HG02678 (cell line): Measurements from ENCODE around the gene SAFB.
"Not testable (repeated sequence)": the region's sequence is repeated elsewhere in the genome, so short reads cannot be mapped to it uniquely, and the experiment has no call there.

Experiments used
- ATAC-seq: cut with Tn5 transposase; IDR thresholded peaks from one replicate; pipeline ENCODE4 v1.9.1; 2021; ENCODE audit warnings: mild to moderate bottlenecking, moderate library complexity; ENCODE audit not compliant: unreplicated experiment

The SAFB gene

DNA sequence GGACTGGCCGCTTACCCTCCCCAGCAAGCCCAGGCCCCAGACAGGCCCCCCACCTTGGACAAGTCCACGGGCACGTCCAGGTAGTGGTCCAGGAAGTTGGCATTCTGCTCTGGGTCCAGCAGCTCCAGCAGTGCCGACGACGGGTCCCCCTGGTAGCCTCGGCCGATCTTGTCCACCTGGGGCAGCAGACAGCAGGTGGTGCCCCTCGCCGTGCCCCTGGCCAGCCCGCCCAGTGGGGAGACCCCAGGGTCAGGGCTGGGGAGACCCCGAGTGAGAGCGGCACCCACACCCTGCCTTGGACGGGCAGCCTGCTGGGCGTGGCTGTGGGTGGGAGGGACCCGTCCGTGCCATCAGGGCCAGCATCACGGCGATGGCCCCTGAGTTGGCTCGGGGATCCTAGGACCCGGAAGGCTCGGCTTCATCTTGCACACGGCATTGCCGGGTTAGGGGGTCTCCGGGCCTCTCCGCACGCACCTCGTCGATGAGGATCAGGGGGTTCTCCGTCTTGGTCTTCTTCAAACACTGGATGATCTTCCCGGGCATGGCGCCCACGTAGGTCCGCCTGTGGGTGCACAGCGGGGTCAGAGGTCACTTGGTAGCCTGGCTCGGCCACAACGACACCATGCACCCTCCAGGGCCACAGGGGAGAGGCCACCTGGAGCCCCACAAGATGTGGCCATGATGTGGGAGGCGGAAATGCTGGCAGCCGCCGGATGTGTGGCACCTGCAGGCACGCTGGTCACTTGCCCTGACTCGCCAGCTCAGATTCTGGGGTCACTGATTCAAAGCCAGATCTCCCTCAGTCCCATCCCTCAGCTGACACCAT is 73.5 kb downstream of the SAFB start:
- ATAC-seq, result no peak

DNA sequence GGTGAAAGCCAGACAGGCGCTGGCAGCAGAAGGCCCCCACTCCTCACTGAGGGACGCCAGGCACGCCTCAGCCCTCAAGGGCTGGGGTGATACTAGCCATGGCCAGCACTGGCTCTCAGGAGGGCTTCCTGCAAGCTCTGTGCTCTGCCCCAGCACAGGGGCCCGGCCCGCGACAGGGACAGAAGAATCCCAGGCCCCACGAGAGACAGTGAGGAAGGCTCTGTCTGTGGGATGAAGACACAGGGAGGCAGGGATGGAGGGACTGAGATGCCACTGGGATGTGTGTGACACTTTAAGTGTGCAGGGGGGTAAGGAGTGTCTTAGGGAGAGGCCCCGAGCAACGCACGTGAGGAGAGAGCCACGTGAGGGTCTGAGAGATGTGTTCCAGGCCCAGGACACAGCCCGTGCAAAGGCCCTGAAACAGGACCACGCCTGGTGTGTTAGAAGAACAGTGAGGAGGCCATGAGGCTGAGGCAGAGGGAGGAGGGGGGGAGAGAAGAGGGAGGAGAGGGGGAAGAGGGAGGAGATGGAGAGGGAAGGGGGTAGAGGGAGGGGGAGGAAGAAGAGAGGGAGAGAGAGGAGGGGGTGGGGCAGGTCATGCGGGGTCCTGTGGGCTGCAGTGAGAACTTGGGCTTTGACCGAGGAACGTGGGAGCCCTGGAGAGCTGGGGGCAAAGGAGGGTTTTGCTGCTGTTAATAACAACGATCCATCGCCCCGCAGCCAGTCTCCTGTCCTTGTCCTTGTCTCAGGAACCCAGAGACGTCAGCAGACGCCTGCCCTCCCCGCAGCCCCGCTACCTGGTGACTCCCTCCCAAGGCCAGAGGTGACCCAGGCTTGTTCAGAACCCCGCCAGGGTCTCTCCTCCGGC is 74.4 kb downstream of the SAFB start:
- ATAC-seq, result no peak

DNA sequence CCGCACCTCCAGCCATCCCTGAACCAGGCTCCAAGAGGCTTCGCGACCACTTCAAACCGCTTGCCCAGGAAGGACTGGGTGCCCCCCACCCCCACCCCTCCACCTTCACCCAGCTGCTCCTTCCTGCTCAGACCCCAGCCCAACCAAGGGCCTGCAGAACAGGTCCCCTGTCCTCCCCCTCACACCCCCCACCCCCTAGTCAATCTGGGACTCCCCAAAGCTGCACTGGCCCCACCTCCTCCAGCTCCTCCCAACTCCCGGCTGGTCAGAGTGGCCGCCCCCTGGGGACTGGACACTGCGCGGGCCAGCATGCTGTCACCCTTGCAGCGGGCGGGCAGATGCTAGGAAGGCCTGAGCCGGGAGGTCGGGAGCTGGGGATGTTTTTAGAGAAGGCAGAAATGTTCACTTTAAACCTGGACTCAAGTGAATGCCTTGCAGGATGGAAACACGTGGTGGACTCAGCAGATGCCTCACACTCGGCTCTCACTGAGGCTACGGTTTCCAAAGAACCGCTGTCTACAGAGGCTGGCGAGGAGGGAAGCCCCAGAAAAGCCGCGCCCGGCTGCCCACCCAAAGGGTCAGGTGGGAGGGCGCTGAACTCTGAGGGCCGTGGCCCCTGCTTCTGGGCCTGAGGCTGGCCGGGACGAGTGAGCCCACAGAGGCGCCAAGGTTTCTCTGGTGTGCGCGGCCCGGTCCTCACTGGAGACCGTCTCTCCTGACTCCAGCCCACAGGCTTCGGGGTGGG is 75.2 kb downstream of the SAFB start:
- no peak for ATAC-seq

DNA sequence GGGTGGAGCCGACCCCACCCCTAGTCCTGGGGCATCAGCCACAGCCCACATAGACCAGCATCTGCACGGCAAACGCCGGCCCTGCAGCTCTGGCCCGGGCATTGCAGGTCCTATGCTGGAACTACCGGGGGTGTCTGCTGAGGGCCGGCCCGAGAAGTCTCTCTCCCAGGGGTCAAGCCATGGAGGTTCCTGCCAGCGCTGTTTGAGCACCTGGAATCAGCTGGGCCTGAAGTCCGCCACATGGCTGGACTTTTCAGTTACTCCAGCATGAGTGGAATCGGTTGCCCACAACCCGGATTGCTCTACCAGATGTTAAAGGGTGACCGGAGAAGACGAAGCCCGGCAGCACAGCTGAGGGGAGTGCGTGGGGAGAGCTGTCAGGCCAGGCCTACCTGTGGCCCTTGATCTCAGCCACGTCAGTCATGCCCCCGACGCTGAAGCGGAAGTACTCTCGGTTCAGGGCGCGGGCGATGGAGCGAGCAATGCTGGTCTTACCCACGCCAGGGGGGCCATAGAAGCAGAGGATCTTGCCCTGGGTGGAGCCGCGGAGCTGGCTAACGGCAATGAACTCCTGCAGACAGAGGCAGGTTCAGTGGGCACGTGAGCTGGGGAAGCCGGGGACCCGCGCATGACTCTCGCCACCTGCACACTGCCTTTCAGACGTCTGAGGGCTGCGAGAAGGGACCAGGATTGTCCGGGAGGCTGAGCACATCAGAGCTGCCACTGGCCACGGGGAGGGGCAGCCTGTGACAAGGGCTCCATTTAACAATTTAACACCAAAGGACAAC is 75.9 kb downstream of the SAFB start:
- ATAC-seq, result no peak

DNA sequence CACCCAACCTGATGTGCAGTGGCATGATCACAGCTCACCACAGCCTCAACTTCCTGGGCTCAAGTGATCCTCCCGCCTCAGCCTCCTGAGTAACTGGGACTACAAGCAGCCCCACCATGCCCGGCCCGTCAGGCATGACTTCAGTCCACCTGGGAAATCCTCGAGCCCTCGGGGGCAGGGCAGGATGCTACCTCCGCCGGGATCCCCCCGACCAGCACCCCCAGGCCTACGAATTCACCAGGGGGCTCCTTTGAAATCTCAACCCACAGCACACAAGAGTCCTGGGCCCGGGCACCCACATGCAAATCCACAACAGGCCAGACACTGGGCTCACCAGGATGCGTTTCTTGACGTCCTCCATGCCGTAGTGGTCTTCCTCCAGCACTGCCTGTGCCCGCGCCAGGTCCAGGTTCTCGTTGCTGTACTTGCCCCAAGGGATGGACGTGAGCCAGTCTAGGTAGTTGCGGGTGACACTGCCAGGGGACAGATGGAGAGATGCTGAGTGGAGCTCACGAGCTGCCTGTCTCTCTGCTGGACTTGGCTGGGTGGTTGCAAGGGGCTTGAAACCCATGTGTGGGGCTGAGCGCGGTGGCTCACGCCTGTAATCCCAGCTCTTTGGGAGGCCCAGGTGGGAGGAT is 77.7 kb downstream of the SAFB start:
- ATAC-seq, result no peak

DNA sequence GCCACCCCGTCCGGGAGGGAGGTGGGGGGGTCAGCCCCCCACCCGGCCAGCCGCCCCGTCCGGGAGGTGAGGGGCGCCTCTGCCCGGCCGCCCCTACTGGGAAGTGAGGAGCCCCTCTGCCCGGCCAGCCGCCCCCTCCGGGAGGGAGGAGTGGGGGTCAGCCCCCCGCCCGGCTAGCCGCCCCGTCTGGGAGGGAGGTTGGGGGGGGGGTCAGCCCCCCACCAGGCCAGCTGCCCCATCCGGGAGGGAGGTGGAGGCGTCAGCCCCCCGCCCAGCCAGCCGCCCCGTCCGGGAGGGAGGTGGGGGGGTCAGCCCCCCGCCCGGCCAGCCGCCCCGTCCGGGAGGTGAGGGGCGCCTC is 79.1 kb downstream of the SAFB start:
- not testable (repeated sequence) for ATAC-seq

DNA sequence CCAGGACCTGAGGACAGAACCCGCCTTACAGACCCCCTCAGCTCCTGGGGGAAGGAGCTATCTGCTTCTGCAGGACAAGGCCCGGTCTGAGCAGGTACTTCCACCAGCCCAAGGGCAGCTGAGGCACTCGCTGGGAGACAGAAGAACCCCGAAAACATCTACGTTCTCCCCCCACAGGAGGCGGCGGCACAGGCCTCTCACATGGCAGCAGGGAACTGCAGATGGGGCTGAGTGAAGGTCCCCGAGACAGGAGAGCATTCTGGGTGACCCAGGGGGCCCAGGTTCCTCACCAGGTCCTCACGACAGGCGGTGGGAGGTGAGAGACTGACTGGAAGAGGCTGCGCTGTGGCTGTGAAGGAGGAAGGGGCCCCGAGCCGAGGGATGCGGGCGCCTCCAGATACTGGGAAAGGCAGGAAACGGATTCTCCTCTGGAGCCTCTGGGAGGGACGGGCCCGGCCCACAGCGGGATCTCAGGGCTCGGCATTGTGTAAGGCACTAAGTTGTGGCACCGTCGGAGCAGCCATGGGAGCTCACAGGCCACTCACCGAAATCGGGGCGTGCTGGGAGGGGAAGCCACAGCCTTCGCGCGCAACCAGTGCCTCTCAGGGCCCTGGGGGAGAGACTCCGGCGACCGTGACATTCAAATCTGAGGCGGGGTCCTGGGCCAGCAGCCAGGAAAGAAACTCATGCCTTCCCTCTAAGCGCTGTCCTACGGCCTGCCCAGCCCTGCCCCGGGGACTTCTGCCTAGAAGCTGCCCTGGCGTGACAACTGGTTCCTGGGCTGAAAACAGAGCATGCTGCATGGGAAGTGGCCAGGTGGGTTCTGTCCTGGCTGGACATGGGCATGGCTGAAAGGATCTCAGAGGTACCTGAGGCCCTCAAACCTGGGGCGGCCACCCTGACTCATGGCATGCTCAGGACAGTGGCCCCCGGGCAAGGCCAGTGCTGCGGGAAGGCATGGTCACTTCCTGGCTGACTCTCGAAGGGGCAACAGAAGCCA is 81.2 kb downstream of the SAFB start:
- no peak for ATAC-seq

DNA sequence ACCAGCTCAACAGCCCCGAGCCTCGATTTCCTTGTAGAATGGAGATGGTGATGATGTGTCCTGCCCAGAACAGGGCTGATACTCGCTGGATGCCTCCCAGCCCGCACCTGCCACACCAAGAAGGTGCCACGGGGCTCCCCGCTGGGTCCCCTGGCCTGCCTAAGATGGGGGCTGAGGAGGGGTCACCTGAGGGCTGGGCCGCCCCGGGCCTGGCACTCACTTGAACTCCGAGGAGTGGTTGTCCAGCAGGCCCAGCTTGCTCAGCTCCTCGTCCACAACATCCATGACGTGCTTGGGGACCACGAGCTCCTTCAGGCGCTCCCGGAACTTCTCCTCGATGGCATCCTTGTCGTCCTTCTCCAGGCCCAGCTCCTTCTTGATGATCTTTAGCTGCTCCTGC is 82.7 kb downstream of the SAFB start:
- ATAC-seq, result no peak

DNA sequence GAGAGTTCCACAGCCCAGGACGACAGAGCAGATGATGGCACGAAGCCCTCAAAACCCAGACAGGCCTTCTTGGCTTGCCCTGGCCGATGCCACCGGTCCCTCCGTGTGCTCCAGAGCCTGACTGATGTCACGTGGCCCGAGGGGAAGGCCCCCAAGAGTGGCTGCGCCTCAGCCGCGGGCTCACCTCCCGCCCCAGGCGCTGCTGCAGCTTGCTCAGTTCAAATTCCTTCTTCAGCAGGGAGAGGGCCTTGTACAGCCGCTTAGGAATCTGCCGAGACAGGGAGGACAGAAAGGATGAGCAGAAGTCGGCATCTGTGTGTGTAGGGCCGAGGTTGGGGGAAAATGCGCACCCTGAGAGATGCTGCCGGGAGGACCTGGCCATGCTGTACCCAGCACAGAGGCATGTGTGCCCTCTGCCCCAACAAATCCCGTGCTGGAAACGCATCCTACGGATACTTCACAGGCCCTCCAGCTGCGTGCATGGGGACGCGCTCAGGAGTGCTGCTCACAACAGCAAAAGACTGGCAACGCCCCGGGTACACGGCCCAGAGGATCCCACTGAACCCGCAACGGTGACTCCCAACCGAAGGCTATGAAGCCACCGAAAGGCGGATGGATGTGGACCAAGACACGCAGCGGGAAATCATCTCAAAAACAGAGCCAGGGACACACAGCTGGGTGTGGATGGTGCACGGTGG is 84.1 kb downstream of the SAFB start:
- no peak for ATAC-seq

DNA sequence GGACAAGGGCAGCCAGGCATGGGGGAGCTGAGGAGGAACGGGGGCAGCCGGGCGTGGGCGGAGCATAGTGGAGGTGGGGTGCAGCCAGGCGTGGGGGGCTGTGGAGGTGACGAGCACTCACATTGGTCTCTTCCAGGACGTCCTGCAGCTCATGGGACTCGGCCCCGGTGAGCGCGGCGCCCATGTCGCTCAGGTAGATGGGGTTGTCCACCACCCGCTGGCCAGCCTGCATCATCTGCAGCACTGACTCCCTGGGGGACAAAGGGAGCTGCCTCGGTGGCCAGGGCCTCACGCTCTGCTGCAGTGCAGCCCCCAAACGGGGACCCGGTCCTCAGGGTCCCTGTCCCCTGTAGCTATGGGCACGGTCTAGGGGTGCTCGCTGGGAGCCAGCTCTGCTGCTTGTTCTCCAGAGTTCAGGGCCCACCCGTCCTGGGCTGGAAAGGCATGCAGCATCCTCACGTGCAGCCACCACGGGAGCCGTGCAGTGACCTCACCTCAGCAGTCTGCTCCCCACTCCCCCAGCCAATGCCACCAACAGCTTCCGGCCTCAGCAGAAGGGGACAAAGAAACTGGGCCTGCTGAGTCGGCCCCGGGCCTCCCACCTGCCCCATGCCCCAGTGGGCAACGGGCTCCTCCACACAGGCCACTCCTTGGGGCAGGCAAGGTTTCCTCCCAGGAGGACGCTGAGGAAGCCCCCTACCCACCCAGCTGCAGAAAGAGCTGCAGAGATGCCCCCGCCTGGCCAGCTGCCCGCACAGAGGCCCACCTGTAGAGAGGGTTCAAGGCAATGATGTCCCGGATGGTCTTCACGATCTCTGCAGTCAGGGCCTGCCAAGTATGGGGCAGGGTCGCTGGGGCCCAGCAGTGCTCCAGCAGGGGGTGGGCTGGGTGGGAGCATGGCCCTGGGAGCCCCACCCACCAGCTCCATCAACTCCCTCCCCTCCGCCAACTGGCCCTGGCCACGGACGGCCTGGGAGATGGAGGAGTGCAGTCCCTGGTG is 85.0 kb downstream of the SAFB start:
- no peak for ATAC-seq

DNA sequence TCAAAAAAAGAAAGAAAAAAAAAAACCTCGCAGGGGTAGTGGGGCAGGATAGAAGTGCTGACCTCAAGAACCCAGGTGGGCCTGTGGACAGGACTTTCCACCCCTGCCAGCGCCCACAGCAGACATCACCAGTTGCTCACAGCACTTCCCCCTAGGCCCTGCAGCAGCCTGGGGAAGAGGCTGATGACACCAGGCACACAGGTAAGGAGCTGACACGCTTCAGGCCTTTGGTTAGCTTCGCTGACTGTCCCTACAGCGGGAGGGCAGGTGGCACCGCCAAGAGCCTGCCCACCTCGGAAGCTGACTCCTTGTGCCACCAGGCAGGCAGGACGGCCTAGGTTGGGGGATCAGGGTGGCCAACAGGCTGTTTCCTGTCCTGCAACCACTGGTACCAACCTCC is 88.1 kb downstream of the SAFB start:
- ATAC-seq, result no peak

DNA sequence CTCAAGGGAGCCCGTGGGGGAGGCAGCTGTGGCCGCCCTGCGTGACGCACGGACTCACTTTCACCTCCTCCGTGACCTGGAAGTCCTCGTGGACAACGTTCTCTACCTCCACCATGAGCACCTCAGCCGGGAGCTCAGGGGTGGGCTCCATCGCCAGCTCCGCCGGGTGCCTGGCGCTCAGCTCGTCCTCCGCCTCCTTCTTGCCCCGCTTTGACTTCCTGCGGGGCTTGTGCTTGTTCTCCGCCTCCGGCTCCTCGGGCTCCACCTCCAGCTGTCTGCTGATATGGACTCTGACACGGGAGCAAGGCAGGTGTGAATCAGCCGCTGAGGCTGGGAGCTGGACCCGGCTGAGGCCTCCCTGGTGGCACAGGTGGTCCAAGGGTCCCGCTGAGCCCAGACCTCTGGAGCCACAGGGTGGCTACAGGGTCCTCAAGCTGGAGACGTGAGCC is 88.9 kb downstream of the SAFB start:
- no peak for ATAC-seq

DNA sequence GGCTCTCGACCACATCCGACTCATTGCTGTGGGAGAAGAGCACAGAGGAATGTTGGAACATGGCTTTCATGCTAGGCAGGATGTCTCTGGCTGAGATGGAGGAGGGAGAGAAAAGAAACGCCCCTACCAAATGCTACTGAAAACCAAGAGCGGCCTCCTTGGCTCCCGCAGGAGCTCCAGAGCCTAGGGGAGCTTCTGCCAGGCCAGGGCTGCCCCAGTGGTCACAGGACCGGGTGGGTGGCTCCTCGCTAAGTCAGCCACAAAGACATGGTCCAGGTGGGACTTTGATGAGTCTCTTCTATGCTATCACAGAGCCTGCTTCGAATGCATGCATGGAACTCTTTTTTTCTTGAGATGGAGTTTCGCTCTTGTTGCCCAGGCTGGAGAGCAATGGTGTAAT is 90.3 kb downstream of the SAFB start:
- ATAC-seq, result no peak

DNA sequence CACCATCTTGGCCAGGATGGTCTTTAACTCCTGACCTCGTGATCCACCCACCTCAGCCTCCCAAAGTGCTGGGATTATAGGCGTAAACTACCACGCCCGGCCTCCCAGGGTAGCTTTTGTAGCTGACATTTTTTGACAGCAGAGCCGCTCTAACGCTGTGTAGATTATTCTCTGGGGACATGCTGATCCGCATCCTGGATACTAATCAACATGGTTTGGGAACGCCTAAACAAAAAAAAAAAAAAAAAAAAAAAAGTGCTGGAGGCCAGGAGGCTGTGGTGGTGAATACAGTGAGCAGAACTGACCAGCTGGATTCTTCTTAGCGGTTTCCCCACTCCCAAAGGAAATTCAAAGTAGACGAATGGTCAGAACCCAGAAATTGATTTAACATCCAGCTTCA is 91.9 kb downstream of the SAFB start:
- ATAC-seq, result no peak

DNA sequence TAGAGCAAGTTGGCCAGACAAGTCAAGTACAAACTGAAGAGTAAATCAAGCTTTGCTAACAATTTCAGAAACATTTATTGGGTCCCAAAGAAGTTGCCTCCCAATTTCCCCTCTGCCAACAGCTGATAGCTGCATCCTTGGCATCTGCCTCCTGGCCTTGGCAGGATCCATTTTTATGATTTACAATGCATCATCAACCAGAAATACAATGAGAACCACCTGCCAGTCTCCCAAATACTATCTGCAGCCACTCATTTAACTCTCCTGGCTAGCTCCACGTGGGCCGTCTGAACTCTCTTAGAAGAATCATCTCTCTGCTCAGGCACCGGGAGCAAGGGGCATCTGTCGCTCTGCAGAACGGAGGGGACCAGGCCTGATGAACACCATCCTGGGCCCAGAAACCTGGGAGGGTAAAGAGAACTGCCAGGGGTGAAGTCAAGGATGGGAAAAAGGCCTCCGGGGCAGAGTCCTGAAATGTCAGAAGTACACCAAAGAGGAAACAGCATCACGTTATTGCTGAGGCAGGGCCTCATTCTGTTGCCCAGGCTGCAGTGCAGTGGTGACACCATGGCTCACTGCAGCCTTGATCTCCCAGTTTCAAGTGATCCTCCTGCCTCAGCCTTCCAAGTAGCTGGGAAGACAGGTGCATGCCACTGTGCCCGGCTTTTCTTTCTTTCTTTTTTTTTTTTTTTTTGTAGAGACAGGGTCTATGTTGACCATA is 94.5 kb downstream of the SAFB start:
- no peak for ATAC-seq
